Measurements from ENCODE around the gene GNG4. TPM values are rescaled to one million over a fixed set of nuclear protein-coding genes. Genes with fewer than 3 reads are reported as not detected.
"Not testable (repeated sequence)": the region's sequence is repeated elsewhere in the genome, so short reads cannot be mapped to it uniquely, and the experiment has no call there.

The GNG4 gene
- total RNA-seq, 4 donors from 2014 or later = 1.1 to 6.3 (median 4.6) TPM

- H3K36me3 ChIP-seq = no peaks in the 10 kb centered on the region
- H3K27ac ChIP-seq = peak overlapping the region in 1 of 4 donors; percentile 45
- no peak overlapping the region for H3K4me3 ChIP-seq
- no peak for DNase-seq
- H3K9me3 ChIP-seq = no peaks in the 10 kb centered on the region
- no peaks in the 10 kb centered on the region for H3K27me3 ChIP-seq
- WGBS, 2 donors = 43 to 45% methylated on average over 4 to 5 of the region's 8 CpGs
- intact Hi-C loops (cut with DNase I) = no loop called here
- no peak for TF ChIP-seq CTCF (IDR thresholded peaks at IDR 0.05)
- TF ChIP-seq POLR2A (IDR thresholded peaks at IDR 0.05) = no peak
- H3K4me1 ChIP-seq = peaks cover 0 to 31% (median 3%) of the 10 kb centered on the region in 3 donors
Observed at GRCh38 chr1:235624721-235625333, 24.8 kb downstream of the GNG4 start.

- no peak for DNase-seq
- H3K27me3 ChIP-seq = no peaks in the 10 kb centered on the region
- WGBS, 2 donors = 69 to 79% methylated on average over 18 of the region's 18 CpGs
- no peaks in the 10 kb centered on the region for H3K36me3 ChIP-seq
- no peaks in the 10 kb centered on the region for H3K9me3 ChIP-seq
- peaks cover 0 to 31% (median 3%) of the 10 kb centered on the region in 3 donors for H3K4me1 ChIP-seq
- TF ChIP-seq POLR2A (IDR thresholded peaks at IDR 0.05) (no peak), CTCF (IDR thresholded peaks at IDR 0.05) (no peak)
- H3K27ac ChIP-seq = peak overlapping the region in 1 of 4 donors; percentile 45
- intact Hi-C loops (cut with DNase I) = no loop called here
- no peak overlapping the region for H3K4me3 ChIP-seq
Observed at GRCh38 chr1:235622936-235623779, 26.4 kb downstream of the GNG4 start.

GRCh38 chr1:235619149-235619548 lies 30.4 kb downstream of the GNG4 start:
- WGBS, 2 donors = 33 to 77% methylated on average over 1 to 2 of the region's 2 CpGs

GRCh38 chr1:235617808-235618207 lies 31.8 kb downstream of the GNG4 start:
- intact Hi-C loops (cut with DNase I) = no loop called here
- DNase-seq = no peak
- no peaks in the 10 kb centered on the region for H3K9me3 ChIP-seq
- no peaks in the 10 kb centered on the region for H3K36me3 ChIP-seq
- H3K27ac ChIP-seq = no peak overlapping the region
- H3K4me1 ChIP-seq = peaks cover 0 to 16% (median 1%) of the 10 kb centered on the region in 3 donors
- peak in 1 of 6 experiments; percentile 23 for TF ChIP-seq CTCF (IDR thresholded peaks at IDR 0.05)
- TF ChIP-seq POLR2A (IDR thresholded peaks at IDR 0.05) = no peak
- no peak overlapping the region for H3K4me3 ChIP-seq
- no peaks in the 10 kb centered on the region for H3K27me3 ChIP-seq
- WGBS, 2 donors = 91% methylated on average over 3 of the region's 3 CpGs; no CpG with 5 or more reads in 1 of the 2 donors

More at GRCh38 chr1:235619149-235619548, 30.4 kb downstream of the GNG4 start:
- intact Hi-C loops (cut with DNase I); H3K36me3 ChIP-seq; H3K27ac ChIP-seq; H3K9me3 ChIP-seq; H3K4me3 ChIP-seq; DNase-seq; H3K27me3 ChIP-seq: not testable (repeated sequence)
- peaks cover 0 to 19% (median 3%) of the 10 kb centered on the region in 3 donors for H3K4me1 ChIP-seq

- no peak overlapping the region for H3K4me3 ChIP-seq
- no peaks in the 10 kb centered on the region for H3K9me3 ChIP-seq
- H3K4me1 ChIP-seq = peaks cover 0 to 15% (median 0%) of the 10 kb centered on the region in 3 donors
- TF ChIP-seq POLR2A (IDR thresholded peaks at IDR 0.05) (no peak), CTCF (IDR thresholded peaks at IDR 0.05) (no peak)
- DNase-seq = no peak
- H3K27me3 ChIP-seq = no peaks in the 10 kb centered on the region
- no peak overlapping the region for H3K27ac ChIP-seq
- WGBS, 2 donors = 80 to 96% methylated on average over 3 of the region's 3 CpGs
- intact Hi-C loops (cut with DNase I) = no loop called here
- H3K36me3 ChIP-seq = no peaks in the 10 kb centered on the region
Observed at GRCh38 chr1:235617140-235617539, 32.4 kb downstream of the GNG4 start.

All from esophagus squamous epithelium (tissue), 5 donors.